Fibroblast of pulmonary artery (primary cell): ENCODE data around the gene DYTN.
"Not testable (repeated sequence)": the region's sequence is repeated elsewhere in the genome, so short reads cannot be mapped to it uniquely, and the experiment has no call there.

Experiments
- DNase-seq: peaks from one replicate; pipeline ENCODE4 v3.0.0-alpha.2; 2010; ENCODE audit warnings: low read depth
- H3K4me3 ChIP-seq: replicated peaks from 2 replicates; pipeline ENCODE4 v1.5.1; 2011; ENCODE audit warnings: low read depth, mild to moderate bottlenecking, control low read depth, low read length, moderate library complexity
- TF ChIP-seq, protein P1 (sequence below): IDR thresholded peaks from 2 replicates; pipeline ENCODE4 v1.5.1; 2011; ENCODE audit warnings: mild to moderate bottlenecking, control low read depth, low read length, inconsistent platforms; ENCODE audit errors: missing control alignments

The DYTN gene

GRCh38 chr2:206721256-206721920 is 3.2 kb upstream of the DYTN start:
- no peak for DNase-seq
- TF ChIP-seq, protein P1, sequence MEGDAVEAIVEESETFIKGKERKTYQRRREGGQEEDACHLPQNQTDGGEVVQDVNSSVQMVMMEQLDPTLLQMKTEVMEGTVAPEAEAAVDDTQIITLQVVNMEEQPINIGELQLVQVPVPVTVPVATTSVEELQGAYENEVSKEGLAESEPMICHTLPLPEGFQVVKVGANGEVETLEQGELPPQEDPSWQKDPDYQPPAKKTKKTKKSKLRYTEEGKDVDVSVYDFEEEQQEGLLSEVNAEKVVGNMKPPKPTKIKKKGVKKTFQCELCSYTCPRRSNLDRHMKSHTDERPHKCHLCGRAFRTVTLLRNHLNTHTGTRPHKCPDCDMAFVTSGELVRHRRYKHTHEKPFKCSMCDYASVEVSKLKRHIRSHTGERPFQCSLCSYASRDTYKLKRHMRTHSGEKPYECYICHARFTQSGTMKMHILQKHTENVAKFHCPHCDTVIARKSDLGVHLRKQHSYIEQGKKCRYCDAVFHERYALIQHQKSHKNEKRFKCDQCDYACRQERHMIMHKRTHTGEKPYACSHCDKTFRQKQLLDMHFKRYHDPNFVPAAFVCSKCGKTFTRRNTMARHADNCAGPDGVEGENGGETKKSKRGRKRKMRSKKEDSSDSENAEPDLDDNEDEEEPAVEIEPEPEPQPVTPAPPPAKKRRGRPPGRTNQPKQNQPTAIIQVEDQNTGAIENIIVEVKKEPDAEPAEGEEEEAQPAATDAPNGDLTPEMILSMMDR = no peak
- no peak overlapping the region for H3K4me3 ChIP-seq

DNA sequence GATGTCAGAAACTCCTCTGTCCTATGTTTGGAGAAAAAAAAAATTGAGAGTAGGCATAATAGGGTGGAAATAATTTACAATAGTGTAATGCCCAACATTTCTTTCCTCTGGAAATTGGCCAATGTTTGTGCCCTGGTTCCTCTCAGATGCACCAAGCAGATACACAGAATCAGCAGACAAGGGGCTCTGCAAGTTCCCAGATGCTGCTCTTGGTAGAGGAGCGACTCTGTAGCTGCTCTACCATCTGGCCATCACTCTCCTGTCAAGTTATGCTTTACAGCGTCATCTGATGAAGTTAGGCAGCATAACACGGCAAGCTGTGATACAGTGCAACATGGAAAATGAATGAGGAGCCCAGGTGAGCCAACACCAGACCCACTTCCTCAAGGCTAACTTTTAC is 1.6 kb downstream of the DYTN start:
- DNase-seq = no peak
- TF ChIP-seq, protein P1 = no peak

DNA sequence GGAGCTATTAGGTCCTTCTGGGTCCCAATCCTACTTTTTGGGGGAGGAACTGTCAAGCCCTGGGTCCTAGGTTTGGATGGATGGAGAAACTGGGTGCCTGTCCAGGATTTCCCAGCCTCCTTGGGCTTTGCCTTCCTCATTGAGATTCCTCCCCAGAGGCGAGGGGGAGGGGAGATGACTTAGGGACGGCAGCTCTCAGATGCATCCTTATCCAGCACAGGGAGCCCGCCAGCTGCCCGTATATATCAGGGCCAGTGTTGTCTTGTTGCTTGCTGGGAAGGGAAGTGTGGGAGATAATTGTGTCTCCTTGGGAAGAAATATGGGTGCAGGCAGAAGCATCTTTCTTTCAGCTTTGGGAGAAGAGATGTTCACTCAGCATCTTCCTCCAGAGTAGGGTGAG is 3.0 kb downstream of the DYTN start:
- DNase-seq, H3K4me3 ChIP-seq: not testable (repeated sequence)

More for the DNA sequence above, 1.6 kb downstream of the DYTN start:
- no peak overlapping the region for H3K4me3 ChIP-seq

- TF ChIP-seq, protein P1 = no peak
- H3K4me3 ChIP-seq = no peak overlapping the region
- DNase-seq = no peak
Observed at GRCh38 chr2:206713746-206714145, 4.5 kb downstream of the DYTN start.

DNA sequence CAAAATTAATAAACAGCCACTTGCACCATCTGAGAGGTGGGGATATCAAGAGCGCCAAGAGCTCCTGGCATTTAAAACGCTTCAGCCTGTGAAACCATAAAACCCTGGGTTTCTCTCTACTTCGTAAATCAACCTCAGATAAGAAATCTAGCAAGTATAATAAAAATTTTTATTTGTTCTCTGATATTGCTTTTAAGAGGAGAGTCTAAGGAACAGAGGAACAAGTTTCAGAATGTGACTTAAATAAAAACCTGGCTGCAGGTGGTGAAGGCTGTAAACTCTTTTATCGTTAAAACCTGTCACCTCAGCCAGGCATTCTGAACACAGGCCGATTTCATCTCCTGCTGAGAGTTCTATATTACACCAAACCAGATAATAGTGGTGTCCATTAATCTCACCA is 9.9 kb downstream of the DYTN start:
- TF ChIP-seq, protein P1 = no peak
- DNase-seq = no peak
- no peak overlapping the region for H3K4me3 ChIP-seq

DNA sequence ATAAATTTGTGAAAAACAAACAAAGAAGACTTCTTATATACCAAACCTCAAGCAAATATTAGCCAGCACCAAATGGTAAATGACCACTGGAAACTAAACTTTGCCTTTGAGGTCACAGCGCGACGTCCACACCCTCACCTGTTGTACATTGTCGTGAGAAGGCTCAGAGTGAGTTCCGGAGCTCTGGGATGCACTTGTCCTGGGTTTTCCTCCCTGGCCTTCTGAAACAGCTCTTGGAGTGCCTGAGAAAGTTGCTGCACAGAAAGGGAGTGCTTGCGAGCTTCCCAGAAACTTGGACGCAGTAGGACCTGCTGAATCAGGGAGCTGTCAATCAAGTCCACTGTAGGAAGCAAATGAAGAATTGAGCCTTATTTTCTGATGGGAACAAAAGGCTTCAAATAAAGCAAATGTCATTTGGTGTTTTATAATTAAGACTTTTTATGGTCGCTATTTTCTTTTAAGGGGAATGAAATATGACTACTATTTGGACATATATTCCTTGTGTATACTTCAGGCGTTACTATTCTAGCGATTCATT is 11.0 kb downstream of the DYTN start:
- no peak for DNase-seq
- H3K4me3 ChIP-seq = no peak overlapping the region
- TF ChIP-seq, protein P1 = no peak

DNA sequence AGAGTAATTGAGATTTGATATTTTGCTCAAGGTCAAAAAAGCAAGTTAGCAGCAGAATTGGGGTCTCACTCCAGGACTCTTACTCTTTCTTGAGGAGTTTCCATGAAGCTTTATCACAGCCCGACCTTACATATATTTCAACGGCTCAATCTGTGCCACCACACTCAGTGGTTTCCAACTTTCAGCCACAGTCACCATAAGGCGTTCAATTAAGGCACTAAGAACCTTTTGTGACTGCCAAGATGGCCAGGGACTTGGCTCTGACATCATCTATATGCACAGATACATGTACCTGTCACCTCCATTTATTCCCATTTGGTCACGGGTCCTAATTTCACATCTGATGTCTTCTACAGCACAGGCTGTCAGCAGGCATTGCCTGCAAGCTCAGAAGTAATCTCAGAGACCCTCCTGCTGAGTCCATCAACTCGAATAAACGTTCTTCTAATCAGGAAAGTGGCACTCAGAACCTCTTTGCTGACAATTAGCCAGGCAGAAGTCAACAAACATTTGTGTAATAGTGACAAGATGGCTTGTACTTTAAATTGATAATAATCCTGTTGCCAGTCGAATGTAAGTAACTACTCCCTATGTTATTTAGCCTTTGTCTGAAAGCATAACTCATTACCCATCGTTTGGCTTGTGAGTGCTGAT is 16.1 kb downstream of the DYTN start:
- TF ChIP-seq, protein P1 = no peak
- DNase-seq = no peak
- no peak overlapping the region for H3K4me3 ChIP-seq
